Choroid plexus epithelial cell (primary cell): ENCODE data around the gene CCR3.

Experiments
- DNase-seq: peaks from one replicate; pipeline ENCODE4 v3.0.0-alpha.2; 2010; ENCODE audit warnings: low read depth
- H3K4me3 ChIP-seq: 2 replicates; pipeline ENCODE4 v1.5.1; 2011; ENCODE audit warnings: low read depth, mild to moderate bottlenecking, control low read depth, low read length, moderate library complexity
- TF ChIP-seq, protein P1 (sequence below): conservative IDR thresholded peaks from 2 replicates; pipeline ENCODE4 v1.5.1; 2011; ENCODE audit warnings: low read depth, mild to moderate bottlenecking, control low read depth, inconsistent platforms, low read length, moderate library complexity

Gene CCR3

DNA sequence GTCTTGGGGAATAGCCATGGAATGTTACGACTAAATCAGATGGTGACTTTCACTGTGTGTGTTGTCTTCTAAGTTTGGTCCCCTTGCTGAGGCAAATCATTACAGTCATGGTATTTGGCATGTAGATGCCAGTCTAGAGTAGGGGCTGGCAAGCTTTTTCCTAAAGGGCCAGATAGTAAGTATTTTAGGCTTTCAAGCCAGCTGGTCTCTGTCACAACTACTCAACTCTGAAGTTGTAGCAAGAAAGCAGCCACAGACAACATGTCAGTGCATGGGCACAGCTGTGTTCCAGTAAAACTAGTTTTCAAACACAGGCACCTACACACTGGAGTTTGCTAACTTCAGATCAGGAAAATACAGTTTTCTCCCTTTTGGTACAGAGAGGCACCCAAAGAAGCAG is 39.3 kb downstream of the CCR3 start:
- H3K4me3 ChIP-seq: no peak overlapping the region
- DNase-seq: no peak
- TF ChIP-seq, protein P1, sequence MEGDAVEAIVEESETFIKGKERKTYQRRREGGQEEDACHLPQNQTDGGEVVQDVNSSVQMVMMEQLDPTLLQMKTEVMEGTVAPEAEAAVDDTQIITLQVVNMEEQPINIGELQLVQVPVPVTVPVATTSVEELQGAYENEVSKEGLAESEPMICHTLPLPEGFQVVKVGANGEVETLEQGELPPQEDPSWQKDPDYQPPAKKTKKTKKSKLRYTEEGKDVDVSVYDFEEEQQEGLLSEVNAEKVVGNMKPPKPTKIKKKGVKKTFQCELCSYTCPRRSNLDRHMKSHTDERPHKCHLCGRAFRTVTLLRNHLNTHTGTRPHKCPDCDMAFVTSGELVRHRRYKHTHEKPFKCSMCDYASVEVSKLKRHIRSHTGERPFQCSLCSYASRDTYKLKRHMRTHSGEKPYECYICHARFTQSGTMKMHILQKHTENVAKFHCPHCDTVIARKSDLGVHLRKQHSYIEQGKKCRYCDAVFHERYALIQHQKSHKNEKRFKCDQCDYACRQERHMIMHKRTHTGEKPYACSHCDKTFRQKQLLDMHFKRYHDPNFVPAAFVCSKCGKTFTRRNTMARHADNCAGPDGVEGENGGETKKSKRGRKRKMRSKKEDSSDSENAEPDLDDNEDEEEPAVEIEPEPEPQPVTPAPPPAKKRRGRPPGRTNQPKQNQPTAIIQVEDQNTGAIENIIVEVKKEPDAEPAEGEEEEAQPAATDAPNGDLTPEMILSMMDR: no peak

DNA sequence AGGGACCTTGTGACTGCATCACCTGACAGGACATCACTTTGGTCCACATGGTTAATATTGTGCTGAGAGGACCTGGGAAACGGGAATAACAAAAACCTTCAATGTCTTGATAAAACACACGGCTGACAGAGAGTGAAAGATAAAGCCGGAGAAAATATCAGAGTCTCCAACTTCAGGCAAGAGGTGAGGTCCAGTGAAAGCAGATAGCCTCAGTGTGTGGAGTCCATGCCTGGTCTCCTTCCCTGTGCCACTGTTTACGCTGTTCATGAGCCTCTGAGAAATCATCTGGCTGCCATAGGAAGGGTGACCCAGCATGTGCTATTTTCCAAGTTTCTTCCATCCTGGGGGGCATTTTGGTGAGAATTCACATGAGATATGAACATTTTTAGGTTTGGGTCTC is 39.8 kb downstream of the CCR3 start:
- H3K4me3 ChIP-seq: no peak overlapping the region

GRCh38 chr3:46282696-46283095 is 40.4 kb downstream of the CCR3 start:
- TF ChIP-seq, protein P1: no peak
- H3K4me3 ChIP-seq: no peak overlapping the region
- DNase-seq: no peak

More for the DNA sequence above, 39.8 kb downstream of the CCR3 start:
- DNase-seq: no peak
- TF ChIP-seq, protein P1: no peak

DNA sequence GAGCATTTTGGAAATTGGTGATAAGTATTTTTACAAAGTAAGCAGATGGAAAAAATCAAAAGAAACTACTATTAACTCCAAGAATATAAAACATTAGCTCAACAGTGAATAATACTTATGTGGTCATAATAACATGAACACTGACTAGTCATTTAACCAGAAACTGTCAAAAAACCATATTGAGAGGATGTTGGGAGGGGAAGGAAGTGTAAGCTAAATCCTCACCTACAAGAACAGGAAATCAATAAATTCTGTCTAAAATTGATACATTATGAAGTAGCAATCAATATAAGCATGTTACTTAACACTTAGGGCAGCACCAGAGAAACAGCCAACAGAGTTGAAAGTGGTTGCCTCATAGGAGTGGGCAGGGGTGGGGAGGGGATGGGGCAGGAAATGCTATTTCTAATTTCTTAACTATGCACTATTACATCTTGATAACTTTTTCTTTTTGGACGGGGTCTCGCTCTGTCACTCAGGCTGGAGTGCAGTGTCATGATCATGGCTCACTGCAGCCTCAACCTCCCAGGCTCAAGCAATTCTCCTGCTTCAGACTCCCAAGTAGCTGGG is 41.7 kb downstream of the CCR3 start:
- no peak for DNase-seq
- no peak overlapping the region for H3K4me3 ChIP-seq
- TF ChIP-seq, protein P1: no peak

DNA sequence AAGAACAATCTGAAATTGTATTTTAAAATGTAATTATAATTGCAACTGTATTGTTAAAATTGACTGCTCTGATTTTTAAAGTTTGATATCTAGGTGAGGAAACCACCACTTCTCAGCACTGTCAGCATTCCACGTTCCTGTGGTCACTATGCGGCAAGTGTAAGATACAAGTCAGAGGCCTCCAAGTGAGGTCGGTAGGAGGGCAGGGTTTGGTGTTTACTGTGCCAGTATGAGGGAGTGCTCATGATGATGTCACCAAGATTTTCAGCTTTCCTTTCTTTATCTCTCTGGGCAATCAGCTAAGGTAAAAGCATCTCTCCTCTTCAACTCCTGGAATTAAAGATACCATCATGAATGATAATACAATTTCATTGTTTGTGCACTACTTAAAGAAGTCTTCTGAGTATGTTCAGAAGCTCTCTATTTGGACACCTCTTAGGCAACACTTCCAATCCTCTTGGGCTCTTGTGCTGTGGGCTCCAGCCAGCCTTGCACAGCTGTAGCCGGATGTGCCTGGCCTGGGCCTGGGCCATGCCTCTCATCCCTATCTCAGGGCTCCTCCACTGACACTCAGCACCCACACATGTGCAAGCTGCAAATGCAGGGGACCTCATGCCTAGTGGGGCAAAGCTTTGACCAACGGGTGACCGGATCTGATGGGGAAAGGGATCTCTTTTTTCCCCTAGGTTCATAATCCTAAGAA is 42.9 kb downstream of the CCR3 start:
- TF ChIP-seq, protein P1: no peak
- DNase-seq: no peak
- no peak overlapping the region for H3K4me3 ChIP-seq

GRCh38 chr3:46285931-46286619 is 43.8 kb downstream of the CCR3 start:
- H3K4me3 ChIP-seq: no peak overlapping the region
- TF ChIP-seq, protein P1: no peak
- DNase-seq: no peak
